ENCODE results near the gene CDH4. TPM values are rescaled to one million over a fixed set of nuclear protein-coding genes. Genes with fewer than 3 reads are reported as not detected.

Gene CDH4
- total and polyA plus RNA-seq, 4 donors: 5.8 to 24.1 (median 17.1) TPM

DNA sequence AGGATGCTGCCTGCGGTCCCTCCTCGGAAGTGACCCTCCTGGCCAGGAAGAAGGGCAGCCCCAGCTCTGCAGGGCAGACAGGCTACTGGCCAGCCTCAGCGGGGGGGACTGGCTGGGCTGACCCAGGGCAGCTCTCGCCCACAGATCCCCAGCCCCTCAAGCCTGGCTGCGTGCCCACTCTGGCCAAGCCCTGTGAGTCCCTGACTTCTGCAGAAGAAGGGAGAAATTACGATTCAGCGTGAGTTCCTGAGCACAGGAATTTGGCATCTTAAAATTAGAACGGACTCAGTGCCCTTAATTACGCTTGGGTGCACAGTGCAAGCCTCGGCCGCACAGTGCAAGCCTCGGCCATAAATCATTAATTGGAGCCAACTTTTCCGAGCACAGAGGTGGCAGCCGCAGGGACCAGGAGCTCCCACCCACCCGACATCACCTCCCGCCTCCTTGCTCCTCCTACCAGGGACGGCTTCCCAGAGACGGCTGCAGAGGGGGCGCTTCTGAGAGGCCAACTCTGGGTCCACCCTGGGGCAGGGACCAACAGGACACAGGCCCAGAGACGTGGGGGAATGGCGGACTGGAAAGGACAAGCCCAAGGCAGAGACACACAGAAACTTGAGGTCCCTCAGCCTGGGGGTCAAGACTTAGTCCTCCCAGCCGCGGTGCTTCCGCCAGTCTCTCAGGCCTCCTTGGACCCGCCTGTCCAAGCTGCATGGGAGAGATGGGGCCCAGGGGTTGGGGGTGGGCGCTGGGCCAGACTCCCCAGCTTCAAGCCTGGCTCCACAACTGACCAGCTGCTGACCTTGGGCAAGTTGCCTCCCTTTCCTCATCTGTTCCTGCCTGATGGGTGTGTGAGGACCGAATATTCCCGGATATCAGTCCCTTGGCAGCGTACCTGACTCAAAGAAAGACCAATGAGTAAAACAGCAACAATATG lies 648.2 kb downstream of the CDH4 start:
- no peaks in the 10 kb centered on the region for H3K27me3 ChIP-seq (ENCODE audit: control insufficient read depth, insufficient read depth, low read length)
- no peak overlapping the region for H3K27ac ChIP-seq (ENCODE audit: low read depth, low read length)
- 27% methylated on average over 24 of the region's 29 CpGs for WGBS (ENCODE audit: insufficient coverage)
- no peaks in the 10 kb centered on the region for H3K9me3 ChIP-seq (ENCODE audit: control insufficient read depth, insufficient read depth, low read length)
- DNase-seq (ENCODE audit: low read depth in 4 of 6, low spot score in 6 of 6): peak in 4 of 6 donors; percentile 18 to 71 (median 46)
- H3K36me3 ChIP-seq (ENCODE audit: control insufficient read depth, insufficient read depth, low read length): peaks cover 28% of the 10 kb centered on the region
- H3K4me1 ChIP-seq (ENCODE audit: control insufficient read depth, insufficient read depth, low read length): peaks cover 39% of the 10 kb centered on the region
- no peak overlapping the region for H3K4me3 ChIP-seq (ENCODE audit: low read depth, low read length)

DNA sequence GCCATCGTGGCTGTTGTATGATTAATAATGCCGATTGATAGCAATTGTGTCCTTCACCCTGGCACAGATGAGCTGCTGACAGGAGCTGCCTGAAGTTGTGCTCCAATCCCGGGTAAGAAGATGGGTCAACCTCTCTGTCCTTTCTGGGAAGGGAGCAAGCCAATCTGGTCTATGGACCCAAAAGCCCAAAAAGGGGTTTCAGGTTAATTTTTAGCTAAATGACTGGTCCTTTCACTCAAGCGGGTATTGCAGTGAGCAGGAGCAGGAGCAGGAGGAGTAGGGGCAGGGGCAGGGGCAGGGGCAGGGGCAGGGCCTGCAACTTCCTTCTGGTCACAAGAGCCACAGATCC lies 648.9 kb downstream of the CDH4 start:
- Histone ChIP-seq H3K27me3 (ENCODE audit: control insufficient read depth, insufficient read depth, low read length) (no peaks in the 10 kb centered on the region), H3K36me3 (ENCODE audit: control insufficient read depth, insufficient read depth, low read length) (peaks cover 24% of the 10 kb centered on the region), H3K27ac (ENCODE audit: low read depth, low read length) (no peak overlapping the region), H3K4me1 (ENCODE audit: control insufficient read depth, insufficient read depth, low read length) (peaks cover 33% of the 10 kb centered on the region), H3K9me3 (ENCODE audit: control insufficient read depth, insufficient read depth, low read length) (no peaks in the 10 kb centered on the region), H3K4me3 (ENCODE audit: low read depth, low read length) (no peak overlapping the region)
- 89% methylated on average over 4 of the region's 4 CpGs for WGBS (ENCODE audit: insufficient coverage)
- no peak for DNase-seq (ENCODE audit: low read depth in 4 of 6, low spot score in 6 of 6)

DNA sequence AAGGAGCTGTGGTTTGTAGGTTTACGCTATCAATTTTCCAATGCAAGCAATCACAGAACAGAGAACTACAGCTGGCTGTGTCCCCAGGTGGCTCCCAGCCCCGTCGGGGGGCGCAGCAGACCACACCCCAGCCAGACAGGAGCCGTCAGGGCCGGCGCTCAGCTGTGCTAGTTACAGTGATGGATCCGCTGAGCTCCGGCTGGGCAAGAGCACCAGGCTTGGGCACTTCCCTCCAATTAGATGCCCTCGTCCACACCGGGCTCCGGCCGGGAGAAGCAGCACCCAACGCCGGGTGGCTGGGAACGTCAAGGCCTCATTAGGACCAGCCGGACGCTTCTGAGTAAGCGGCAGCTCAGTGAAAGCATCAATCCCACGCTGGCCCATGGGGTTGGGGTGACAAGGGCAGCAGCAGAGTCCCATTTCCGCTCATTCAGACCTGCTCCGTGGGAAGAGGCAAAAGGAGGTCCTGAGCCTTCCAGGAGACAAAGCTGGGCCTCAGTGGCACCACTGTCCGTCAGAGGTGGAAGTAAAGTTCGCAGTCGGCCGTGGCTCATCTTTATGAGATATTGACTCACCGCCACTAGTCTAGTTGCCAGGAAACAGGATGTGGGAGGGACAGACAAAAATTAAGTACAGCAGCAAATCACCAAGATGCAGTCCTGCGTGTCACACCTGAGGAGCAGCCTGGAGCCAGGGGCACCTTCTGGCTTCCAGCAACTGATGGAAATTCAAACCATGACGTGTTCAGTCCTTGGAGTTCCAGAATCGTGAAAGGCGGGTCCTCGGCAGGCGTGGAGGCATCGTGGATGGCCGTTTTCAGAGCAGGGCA lies 649.5 kb downstream of the CDH4 start:
- Histone ChIP-seq H3K9me3 (ENCODE audit: control insufficient read depth, insufficient read depth, low read length) (no peaks in the 10 kb centered on the region), H3K27me3 (ENCODE audit: control insufficient read depth, insufficient read depth, low read length) (no peaks in the 10 kb centered on the region)

DNA sequence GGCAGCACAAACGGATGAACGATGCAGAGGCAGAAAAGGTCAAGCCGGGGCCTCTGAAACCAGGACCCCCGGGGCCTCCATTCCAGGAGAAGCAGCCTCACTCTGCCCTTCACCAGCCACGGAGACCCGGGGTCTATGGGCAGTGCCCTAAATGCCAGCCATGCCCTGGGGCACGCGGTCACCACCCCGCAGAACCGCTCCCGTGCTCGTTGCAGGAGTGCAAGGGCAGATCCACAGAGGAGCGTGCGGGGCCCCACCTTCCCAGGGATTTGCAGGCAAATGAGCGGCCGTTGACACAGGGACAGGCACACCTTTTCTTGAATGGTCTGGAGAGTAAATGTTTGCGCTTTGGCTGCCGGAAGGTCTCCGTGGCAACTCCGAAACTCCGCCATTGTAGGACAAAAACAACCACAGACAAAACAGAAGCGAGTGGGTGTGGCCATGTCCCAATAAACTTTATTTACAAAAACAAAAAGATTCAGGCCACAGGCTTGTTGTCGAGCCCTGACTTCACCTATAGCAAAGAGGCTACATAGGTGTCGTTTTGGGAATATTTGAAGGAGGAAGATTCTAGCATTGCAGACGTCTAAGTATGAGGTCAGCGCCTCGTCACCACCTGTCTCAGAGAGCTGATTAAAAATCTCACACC lies 650.3 kb downstream of the CDH4 start:
- WGBS (ENCODE audit: insufficient coverage): 70% methylated on average over 16 of the region's 27 CpGs
- H3K9me3 ChIP-seq (ENCODE audit: control insufficient read depth, insufficient read depth, low read length): no peaks in the 10 kb centered on the region
- H3K36me3 ChIP-seq (ENCODE audit: control insufficient read depth, insufficient read depth, low read length): peaks cover 24% of the 10 kb centered on the region

More for the DNA sequence above, 649.5 kb downstream of the CDH4 start:
- H3K4me3 ChIP-seq (ENCODE audit: low read depth, low read length): no peak overlapping the region
- WGBS (ENCODE audit: insufficient coverage): 69% methylated on average over 30 of the region's 35 CpGs
- peaks cover 26% of the 10 kb centered on the region for H3K4me1 ChIP-seq (ENCODE audit: control insufficient read depth, insufficient read depth, low read length)
- H3K36me3 ChIP-seq (ENCODE audit: control insufficient read depth, insufficient read depth, low read length): peaks cover 25% of the 10 kb centered on the region
- H3K27ac ChIP-seq (ENCODE audit: low read depth, low read length): no peak overlapping the region
- peak in 1 of 6 donors; percentile 56 for DNase-seq (ENCODE audit: low read depth in 4 of 6, low spot score in 6 of 6)

DNA sequence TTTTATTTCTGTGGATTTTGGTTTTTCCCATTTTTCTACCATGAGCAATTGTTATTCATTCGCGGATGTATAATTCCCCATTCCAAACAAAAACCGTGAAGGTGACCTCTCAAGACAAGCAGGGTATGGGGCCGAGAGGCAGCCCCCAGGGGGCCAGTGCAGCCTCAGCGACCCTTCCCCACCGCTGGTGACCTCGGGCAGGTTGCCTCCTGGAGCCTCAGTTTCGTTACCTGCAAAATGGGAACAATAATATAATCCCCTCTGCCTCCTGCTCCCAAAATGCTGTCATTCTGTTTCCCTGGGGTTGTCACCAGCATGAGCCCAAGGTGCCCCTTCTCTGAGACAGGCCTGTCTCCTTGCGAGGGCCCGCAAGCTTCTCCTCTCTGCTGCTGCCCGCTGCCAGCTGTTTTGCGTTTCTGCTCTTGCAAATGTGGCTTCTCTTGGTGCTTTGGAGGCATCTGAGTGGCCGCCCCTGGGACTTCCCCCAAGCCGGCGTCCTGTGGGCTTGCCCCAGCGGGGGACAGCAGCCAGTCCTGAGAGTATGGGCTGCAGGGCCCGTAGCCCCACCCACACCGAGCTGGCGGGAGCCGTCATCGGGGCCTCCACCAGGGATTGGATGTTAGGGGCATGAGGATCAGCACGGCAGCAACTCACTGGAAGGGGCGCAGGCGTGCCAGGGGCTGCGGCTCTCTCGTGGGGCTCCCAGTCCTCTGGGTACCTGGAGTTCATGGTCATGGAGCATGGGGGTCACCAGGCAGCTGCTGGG lies 651.7 kb downstream of the CDH4 start:
- WGBS (ENCODE audit: insufficient coverage): 85% methylated on average over 26 of the region's 26 CpGs
- Histone ChIP-seq H3K27me3 (ENCODE audit: control insufficient read depth, insufficient read depth, low read length) (no peaks in the 10 kb centered on the region), H3K27ac (ENCODE audit: low read depth, low read length) (no peak overlapping the region), H3K36me3 (ENCODE audit: control insufficient read depth, insufficient read depth, low read length) (peaks cover 17% of the 10 kb centered on the region), H3K4me3 (ENCODE audit: low read depth, low read length) (no peak overlapping the region), H3K4me1 (ENCODE audit: control insufficient read depth, insufficient read depth, low read length) (peaks cover 25% of the 10 kb centered on the region), H3K9me3 (ENCODE audit: control insufficient read depth, insufficient read depth, low read length) (no peaks in the 10 kb centered on the region)
- DNase-seq (ENCODE audit: low read depth in 4 of 6, low spot score in 6 of 6): no peak

More for the DNA sequence above, 650.3 kb downstream of the CDH4 start:
- Histone ChIP-seq H3K4me3 (ENCODE audit: low read depth, low read length) (no peak overlapping the region), H3K4me1 (ENCODE audit: control insufficient read depth, insufficient read depth, low read length) (peaks cover 25% of the 10 kb centered on the region), H3K27ac (ENCODE audit: low read depth, low read length) (no peak overlapping the region), H3K27me3 (ENCODE audit: control insufficient read depth, insufficient read depth, low read length) (no peaks in the 10 kb centered on the region)
- no peak for DNase-seq (ENCODE audit: low read depth in 4 of 6, low spot score in 6 of 6)

DNA sequence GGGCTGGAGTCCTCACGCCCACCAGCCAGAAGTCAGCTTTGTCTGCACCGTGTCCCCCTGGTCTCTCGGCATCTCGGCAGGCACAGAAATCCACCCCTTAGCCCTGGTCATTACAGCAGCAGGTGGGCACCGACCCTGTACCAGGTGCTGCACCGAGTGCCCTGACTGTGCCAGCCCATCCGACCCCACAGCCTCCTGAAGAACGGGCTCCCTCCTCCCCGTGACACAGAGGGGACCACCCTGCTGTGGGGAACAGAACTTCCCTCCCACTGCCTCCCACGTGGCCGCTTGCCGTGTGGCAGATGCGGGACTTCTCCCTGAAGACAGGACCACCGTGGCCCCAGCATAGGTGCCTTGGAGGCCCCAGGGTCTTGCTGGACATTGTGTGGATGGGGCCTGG lies 652.4 kb downstream of the CDH4 start:
- WGBS (ENCODE audit: insufficient coverage): 88% methylated on average over 14 of the region's 14 CpGs
- H3K4me3 ChIP-seq (ENCODE audit: low read depth, low read length): no peak overlapping the region
- no peaks in the 10 kb centered on the region for H3K27me3 ChIP-seq (ENCODE audit: control insufficient read depth, insufficient read depth, low read length)

DNA sequence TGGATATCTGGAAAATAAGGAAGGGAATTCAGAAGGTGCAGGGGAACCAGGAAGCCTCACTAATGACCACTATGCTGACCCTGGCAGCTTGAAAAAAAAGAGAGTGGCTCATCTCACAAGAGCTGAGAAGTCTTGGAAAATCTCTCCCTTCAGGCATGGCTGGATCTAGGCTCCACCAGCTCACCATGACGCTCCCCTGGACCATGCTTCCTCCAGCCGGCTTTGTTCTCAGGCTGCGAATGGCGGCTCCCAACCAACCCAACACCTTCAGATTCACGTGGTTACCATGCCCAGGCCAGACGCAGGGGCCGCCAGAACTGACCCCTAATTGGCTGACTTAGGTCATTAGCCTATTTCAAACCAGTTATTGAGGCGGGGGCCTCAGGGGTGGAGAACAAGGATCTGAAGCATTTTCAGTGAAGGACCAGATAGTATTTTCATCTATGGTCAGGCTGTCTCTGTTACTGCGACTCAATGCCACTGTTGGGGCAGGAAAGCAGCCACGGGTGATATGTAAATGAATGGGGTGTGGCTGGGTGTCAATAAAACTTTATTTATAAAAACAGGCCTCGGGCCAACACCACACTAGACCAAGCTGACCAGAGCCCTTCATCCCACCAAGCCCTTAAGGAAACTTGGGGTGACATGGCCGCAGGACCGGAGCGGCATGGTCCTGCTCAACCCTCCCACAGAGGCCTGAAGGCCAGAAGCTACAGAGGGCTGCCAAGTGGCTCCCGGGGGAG lies 653.9 kb downstream of the CDH4 start:
- H3K27me3 ChIP-seq (ENCODE audit: control insufficient read depth, insufficient read depth, low read length): no peaks in the 10 kb centered on the region
- peaks cover 18% of the 10 kb centered on the region for H3K36me3 ChIP-seq (ENCODE audit: control insufficient read depth, insufficient read depth, low read length)
- no peak overlapping the region for H3K27ac ChIP-seq (ENCODE audit: low read depth, low read length)
- peaks cover 1% of the 10 kb centered on the region for H3K9me3 ChIP-seq (ENCODE audit: control insufficient read depth, insufficient read depth, low read length)
- peaks cover 10% of the 10 kb centered on the region for H3K4me1 ChIP-seq (ENCODE audit: control insufficient read depth, insufficient read depth, low read length)
- H3K4me3 ChIP-seq (ENCODE audit: low read depth, low read length): no peak overlapping the region
- WGBS (ENCODE audit: insufficient coverage): 93% methylated on average over 9 of the region's 15 CpGs
- DNase-seq (ENCODE audit: low read depth in 4 of 6, low spot score in 6 of 6): no peak

More for the DNA sequence above, 652.4 kb downstream of the CDH4 start:
- Histone ChIP-seq H3K36me3 (ENCODE audit: control insufficient read depth, insufficient read depth, low read length) (peaks cover 18% of the 10 kb centered on the region), H3K4me1 (ENCODE audit: control insufficient read depth, insufficient read depth, low read length) (peaks cover 25% of the 10 kb centered on the region), H3K27ac (ENCODE audit: low read depth, low read length) (no peak overlapping the region), H3K9me3 (ENCODE audit: control insufficient read depth, insufficient read depth, low read length) (no peaks in the 10 kb centered on the region)
- DNase-seq (ENCODE audit: low read depth in 4 of 6, low spot score in 6 of 6): no peak

DNA sequence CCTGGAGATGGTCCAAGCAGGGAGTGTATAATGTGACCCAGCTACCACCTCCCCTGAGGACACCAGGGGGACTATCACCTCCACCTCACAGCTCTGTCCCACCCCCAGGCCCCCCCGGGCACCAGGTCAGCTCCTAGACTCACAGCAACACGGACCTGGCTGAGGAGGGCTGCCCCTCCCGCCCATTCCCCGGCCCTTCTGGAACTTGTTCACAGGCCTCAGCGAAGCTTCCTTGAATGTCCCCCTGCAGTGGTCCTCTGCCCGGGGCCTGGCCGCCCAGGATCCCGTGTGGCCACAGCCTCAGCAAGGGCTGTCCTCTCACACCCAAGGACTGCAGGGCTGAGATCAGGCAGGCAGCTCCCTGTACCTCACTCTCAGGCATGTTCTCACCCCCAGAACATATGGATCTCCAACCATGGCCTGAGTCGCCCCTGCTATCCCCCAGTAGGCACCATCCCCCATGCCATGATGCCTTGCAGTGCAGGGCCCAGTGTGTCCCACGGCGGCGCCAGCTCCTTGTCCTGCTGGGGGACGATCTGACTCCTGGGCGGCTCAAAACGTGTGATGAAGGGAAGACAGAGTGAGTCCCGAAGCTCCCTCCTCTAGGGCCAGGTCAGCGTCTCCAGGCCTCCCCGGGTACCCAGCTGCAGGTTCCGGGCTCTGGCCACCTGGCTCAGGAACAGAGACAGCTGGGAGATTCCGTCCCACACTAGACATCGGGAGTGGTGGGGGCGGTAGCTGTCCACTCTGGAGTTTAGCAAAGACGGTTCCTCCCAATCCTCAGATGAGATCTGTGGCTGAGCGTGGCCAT lies 655.2 kb downstream of the CDH4 start:
- 80% methylated on average over 24 of the region's 24 CpGs for WGBS (ENCODE audit: insufficient coverage)
- Histone ChIP-seq H3K9me3 (ENCODE audit: control insufficient read depth, insufficient read depth, low read length) (peaks cover 1% of the 10 kb centered on the region), H3K27me3 (ENCODE audit: control insufficient read depth, insufficient read depth, low read length) (no peaks in the 10 kb centered on the region), H3K36me3 (ENCODE audit: control insufficient read depth, insufficient read depth, low read length) (peaks cover 16% of the 10 kb centered on the region), H3K4me3 (ENCODE audit: low read depth, low read length) (no peak overlapping the region), H3K27ac (ENCODE audit: low read depth, low read length) (no peak overlapping the region), H3K4me1 (ENCODE audit: control insufficient read depth, insufficient read depth, low read length) (peaks cover 1% of the 10 kb centered on the region)
- no peak for DNase-seq (ENCODE audit: low read depth in 4 of 6, low spot score in 6 of 6)
